ENCODE measurements around the gene MNDA.

DNA sequence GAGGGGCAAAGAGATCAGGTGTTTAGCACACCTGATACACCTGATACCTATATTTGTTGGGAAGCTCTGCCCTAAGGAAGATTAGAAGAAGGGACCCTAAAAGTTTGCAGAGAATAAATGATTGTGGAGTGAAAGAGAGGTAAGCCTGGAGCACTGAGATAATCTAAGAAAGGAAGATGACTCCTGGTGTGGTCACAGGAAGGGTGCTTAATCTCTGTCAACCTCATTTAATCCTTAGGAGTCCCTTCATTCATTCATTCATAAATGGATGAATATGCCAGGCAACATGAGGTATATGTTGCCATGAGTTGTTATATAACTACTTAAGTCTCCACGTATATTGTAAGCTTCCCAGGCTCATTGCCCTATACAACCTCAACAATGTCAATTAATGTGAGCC, 16.2 kb upstream of the MNDA start:
- TF ChIP-seq, protein P1, sequence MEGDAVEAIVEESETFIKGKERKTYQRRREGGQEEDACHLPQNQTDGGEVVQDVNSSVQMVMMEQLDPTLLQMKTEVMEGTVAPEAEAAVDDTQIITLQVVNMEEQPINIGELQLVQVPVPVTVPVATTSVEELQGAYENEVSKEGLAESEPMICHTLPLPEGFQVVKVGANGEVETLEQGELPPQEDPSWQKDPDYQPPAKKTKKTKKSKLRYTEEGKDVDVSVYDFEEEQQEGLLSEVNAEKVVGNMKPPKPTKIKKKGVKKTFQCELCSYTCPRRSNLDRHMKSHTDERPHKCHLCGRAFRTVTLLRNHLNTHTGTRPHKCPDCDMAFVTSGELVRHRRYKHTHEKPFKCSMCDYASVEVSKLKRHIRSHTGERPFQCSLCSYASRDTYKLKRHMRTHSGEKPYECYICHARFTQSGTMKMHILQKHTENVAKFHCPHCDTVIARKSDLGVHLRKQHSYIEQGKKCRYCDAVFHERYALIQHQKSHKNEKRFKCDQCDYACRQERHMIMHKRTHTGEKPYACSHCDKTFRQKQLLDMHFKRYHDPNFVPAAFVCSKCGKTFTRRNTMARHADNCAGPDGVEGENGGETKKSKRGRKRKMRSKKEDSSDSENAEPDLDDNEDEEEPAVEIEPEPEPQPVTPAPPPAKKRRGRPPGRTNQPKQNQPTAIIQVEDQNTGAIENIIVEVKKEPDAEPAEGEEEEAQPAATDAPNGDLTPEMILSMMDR (conservative IDR thresholded peaks at IDR 0.05; ENCODE audit: low read depth, low read length) = no peak
- TF ChIP-seq EZH2 (IDR thresholded peaks at IDR 0.05; ENCODE audit: borderline replicate concordance, low read depth, low read length, poor library complexity, severe bottlenecking) = no peak

All from A673 (cell line).